Mucosa of gallbladder (tissue), 1 donor: Measurements from ENCODE around the gene MKLN1. TPM values are rescaled to one million over a fixed set of nuclear protein-coding genes. Genes with fewer than 3 reads are reported as not detected.
A peak's percentile ranks its signal among the peaks of the same experiment; 100 is the strongest.

Source experiments
- DNase-seq: peaks from one replicate; pipeline ENCODE4 v3.0.0-alpha.2; 2020; ENCODE audit warnings: low spot score
- total RNA-seq: library from RNA; stranded (reverse); gene quantifications from one replicate; pipeline ENCODE4 v1.2.1, GENCODE V29; 2021
- donor health status: DM: no; HTN: no; CAD: no.

MKLN1 gene
- total RNA-seq, 1 donor from 2014 or later, result 49.6 TPM

GRCh38 chr7:131354390-131354789, 26.7 kb downstream of the MKLN1 start:
- no peak for DNase-seq

- peak; percentile 56 for DNase-seq
These were observed 28.5 kb downstream of the MKLN1 start for GRCh38 chr7:131355917-131356777.

GRCh38 chr7:131357282-131357880, 29.7 kb downstream of the MKLN1 start:
- DNase-seq, result no peak

- DNase-seq, result no peak
These were observed 31.0 kb downstream of the MKLN1 start for GRCh38 chr7:131358636-131359035.

GRCh38 chr7:131359136-131359776, 31.6 kb downstream of the MKLN1 start:
- no peak for DNase-seq

GRCh38 chr7:131363719-131364118, 36.0 kb downstream of the MKLN1 start:
- DNase-seq, result no peak

GRCh38 chr7:131364767-131365344, 37.2 kb downstream of the MKLN1 start:
- DNase-seq, result no peak

- no peak for DNase-seq
These were observed 38.2 kb downstream of the MKLN1 start for GRCh38 chr7:131365838-131366237.

GRCh38 chr7:131369354-131369753, 41.7 kb downstream of the MKLN1 start:
- no peak for DNase-seq

GRCh38 chr7:131370523-131370968, 42.9 kb downstream of the MKLN1 start:
- DNase-seq, result no peak

- DNase-seq, result no peak
These were observed 43.7 kb downstream of the MKLN1 start for GRCh38 chr7:131371411-131371810.

- DNase-seq, result no peak
These were observed 44.9 kb downstream of the MKLN1 start for GRCh38 chr7:131372554-131372953.

GRCh38 chr7:131374821-131375220, 47.1 kb downstream of the MKLN1 start:
- DNase-seq, result no peak

- no peak for DNase-seq
These were observed 53.6 kb downstream of the MKLN1 start for GRCh38 chr7:131381069-131381838.

- no peak for DNase-seq
These were observed 56.0 kb downstream of the MKLN1 start for GRCh38 chr7:131383417-131384285.

- no peak for DNase-seq
These were observed 56.6 kb downstream of the MKLN1 start for GRCh38 chr7:131384286-131384635.

- DNase-seq, result no peak
These were observed 57.4 kb downstream of the MKLN1 start for GRCh38 chr7:131385039-131385605.

GRCh38 chr7:131388126-131388525, 60.5 kb downstream of the MKLN1 start:
- DNase-seq, result no peak

- no peak for DNase-seq
These were observed 62.6 kb downstream of the MKLN1 start for GRCh38 chr7:131390275-131390674.

- no peak for DNase-seq
These were observed 63.5 kb downstream of the MKLN1 start for GRCh38 chr7:131391145-131391544.
